H9 (cell line): ENCODE data around the gene BYSL. TPM values are rescaled to one million over a fixed set of nuclear protein-coding genes. Genes with fewer than 3 reads are reported as not detected.

Source experiments
- DNase-seq: peaks from one replicate; pipeline ENCODE4 v3.0.0-alpha.2; 2017
- H2AFZ ChIP-seq: one replicate; pipeline ENCODE4 v1.6.1; 2013; ENCODE audit warnings: mild to moderate bottlenecking, low read length, control low read depth, moderate library complexity
- H2AK5ac ChIP-seq: 2 replicates; pipeline ENCODE4 v1.6.1; 2013; ENCODE audit warnings: low read length, control low read depth, mixed read lengths; ENCODE audit not compliant: insufficient read length
- H2BK120ac ChIP-seq: one replicate; pipeline ENCODE4 v1.6.1; 2013; ENCODE audit warnings: low read depth, mild to moderate bottlenecking, low read length, control low read depth, inconsistent platforms; ENCODE audit not compliant: poor library complexity, severe bottlenecking
- H2BK12ac ChIP-seq: 2 replicates; pipeline ENCODE4 v1.6.1; 2013; ENCODE audit warnings: low read length, control low read depth, mixed read lengths, low read depth; ENCODE audit not compliant: insufficient read length
- H2BK15ac ChIP-seq: 2 replicates; pipeline ENCODE4 v1.6.1; 2013; ENCODE audit warnings: low read depth, low read length, control low read depth
- H2BK20ac ChIP-seq: one replicate; pipeline ENCODE4 v1.6.1; 2013; ENCODE audit warnings: low read depth, mild to moderate bottlenecking, low read length, control low read depth, inconsistent platforms; ENCODE audit not compliant: poor library complexity, severe bottlenecking
- H2BK5ac ChIP-seq: 2 replicates; pipeline ENCODE4 v1.6.1; 2013; ENCODE audit warnings: low read length, control low read depth, mixed read lengths; ENCODE audit not compliant: insufficient read length
- H3K14ac ChIP-seq: 2 replicates; pipeline ENCODE4 v1.6.1; 2013; ENCODE audit warnings: low read length, control low read depth; ENCODE audit not compliant: insufficient read depth
- H3K18ac ChIP-seq: 2 replicates; pipeline ENCODE4 v1.6.1; 2013; ENCODE audit warnings: low read depth, mild to moderate bottlenecking, mixed read lengths, low read length, control low read depth; ENCODE audit not compliant: insufficient read length
- H3K23ac ChIP-seq: 2 replicates; pipeline ENCODE4 v1.6.1; 2013; ENCODE audit warnings: low read length, control low read depth, mixed read lengths, low read depth; ENCODE audit not compliant: insufficient read length
- H3K23me2 ChIP-seq: 2 replicates; pipeline ENCODE4 v1.6.1; 2013; ENCODE audit warnings: low read depth, mild to moderate bottlenecking, mixed read lengths, low read length, control low read depth; ENCODE audit not compliant: insufficient read length, poor library complexity, severe bottlenecking
- H3K27ac ChIP-seq: 2 replicates; pipeline ENCODE4 v1.5.1; 2013; ENCODE audit warnings: low read length, control low read depth, mixed read lengths, low read depth; ENCODE audit not compliant: insufficient read length
- H3K27me3 ChIP-seq: 2 replicates; pipeline ENCODE4 v1.6.1; 2013; ENCODE audit warnings: low read length, control low read depth, inconsistent platforms; ENCODE audit not compliant: insufficient read depth
- H3K4ac ChIP-seq: 2 replicates; pipeline ENCODE4 v1.6.1; 2013; ENCODE audit warnings: low read depth, mild to moderate bottlenecking, control low read depth, inconsistent platforms, low read length, moderate library complexity
- H3K4me1 ChIP-seq: 2 replicates; pipeline ENCODE4 v1.6.1; 2013; ENCODE audit warnings: low read length, control low read depth, inconsistent platforms; ENCODE audit not compliant: insufficient read depth
- H3K4me2 ChIP-seq: 2 replicates; pipeline ENCODE4 v1.6.1; 2013; ENCODE audit warnings: low read length, control low read depth, mixed read lengths; ENCODE audit not compliant: insufficient read length, insufficient read depth
- H3K56ac ChIP-seq: 2 replicates; pipeline ENCODE4 v1.6.1; 2013; ENCODE audit warnings: low read depth, mild to moderate bottlenecking, mixed read lengths, low read length, control low read depth; ENCODE audit not compliant: insufficient read length
- H3K79me1 ChIP-seq: 2 replicates; pipeline ENCODE4 v1.6.1; 2013; ENCODE audit warnings: low read depth, mild to moderate bottlenecking, moderate library complexity, low read length, control low read depth, inconsistent platforms; ENCODE audit not compliant: insufficient read depth, poor library complexity, severe bottlenecking
- H3K79me2 ChIP-seq: 2 replicates; pipeline ENCODE4 v1.6.1; 2013; ENCODE audit warnings: low read length, control low read depth, inconsistent platforms; ENCODE audit not compliant: insufficient read depth
- H3K9ac ChIP-seq: 2 replicates; pipeline ENCODE4 v1.6.1; 2013; ENCODE audit warnings: low read length, control low read depth, mixed read lengths; ENCODE audit not compliant: insufficient read length; ENCODE audit errors: extremely low read depth
- H3K9me3 ChIP-seq: one replicate; pipeline ENCODE4 v1.6.1; 2013; ENCODE audit warnings: low read depth, low read length, inconsistent platforms; ENCODE audit not compliant: control insufficient read depth
- H3T11ph ChIP-seq: one replicate; pipeline ENCODE4 v1.6.1; 2013; ENCODE audit warnings: mild to moderate bottlenecking, low read length, control low read depth, inconsistent platforms
- H4K20me1 ChIP-seq: one replicate; pipeline ENCODE4 v1.6.1; 2013; ENCODE audit not compliant: control insufficient read depth, insufficient read length, insufficient read depth
- H4K5ac ChIP-seq: 2 replicates; pipeline ENCODE4 v1.6.1; 2013; ENCODE audit warnings: low read depth, mild to moderate bottlenecking, mixed read lengths, low read length, control low read depth; ENCODE audit not compliant: insufficient read length
- H4K8ac ChIP-seq: replicated peaks from 2 replicates; pipeline ENCODE4 v1.6.1; 2013; ENCODE audit warnings: low read length, control low read depth, mixed read lengths, low read depth; ENCODE audit not compliant: insufficient read length
- H4K91ac ChIP-seq: 2 replicates; pipeline ENCODE4 v1.6.1; 2013; ENCODE audit warnings: low read depth, mild to moderate bottlenecking, moderate library complexity, mixed read lengths, low read length, control low read depth; ENCODE audit not compliant: insufficient read length
- H3K27ac Mint-ChIP-seq, 3 experiments: 2 replicates in 2 of 3; 3 replicates in 1 of 3; pipeline ENCODE4 v1.8.0; 2020 to 2021; ENCODE audit warnings: mixed read lengths in 3 of 3, mild to moderate bottlenecking in 1 of 3, moderate library complexity in 1 of 3
- H3K27me3 Mint-ChIP-seq: 2 replicates; pipeline ENCODE4 v1.8.0; 2021; ENCODE audit warnings: low read depth, mild to moderate bottlenecking, moderate library complexity, mixed read lengths
- H3K36me3 Mint-ChIP-seq, 3 experiments: 2 replicates in 2 of 3; 3 replicates in 1 of 3; pipeline ENCODE4 v1.8.0; 2020 to 2021; ENCODE audit warnings: low read depth in 3 of 3, mixed read lengths in 3 of 3; ENCODE audit not compliant: insufficient read depth in 1 of 3
- H3K4me1 Mint-ChIP-seq, 2 experiments: 2 replicates each; pipeline ENCODE4 v1.8.0; 2020; ENCODE audit warnings: mixed read lengths in 2 of 2
- H3K4me3 Mint-ChIP-seq, 2 experiments: 2 replicates in 1 of 2; 3 replicates in 1 of 2; pipeline ENCODE4 v1.8.0; 2020 to 2021; ENCODE audit warnings: mild to moderate bottlenecking in 2 of 2, mixed read lengths in 2 of 2, moderate library complexity in 1 of 2
- H3K9me3 Mint-ChIP-seq, 2 experiments: 2 replicates in 1 of 2; 3 replicates in 1 of 2; pipeline ENCODE4 v1.8.0; 2020; ENCODE audit warnings: mild to moderate bottlenecking in 2 of 2, mixed read lengths in 2 of 2, moderate library complexity in 1 of 2
- WGBS: extraction: QIAGEN DNeasy Blood & Tissue Kit; methylation state at CpG from one replicate; pipeline ENCODE4 v1.1.7; 2013; ENCODE audit warnings: missing lambda C conversion rate, low lambda C conversion rate, mixed read lengths; ENCODE audit not compliant: insufficient read length; ENCODE audit errors: extremely low coverage; 5-methylcytosine and 5-hydroxymethylcytosine counted together
- total RNA-seq: library from RNA; stranded (reverse); gene quantifications from 2 replicates; pipeline ENCODE4 v1.2.1, GENCODE V29; 2021
- TF ChIP-seq, protein P1 (sequence below): fragments of 200-600 bp; sonication (generic); conservative IDR thresholded peaks from 3 replicates; pipeline ENCODE4 v1.8.0; 2021; ENCODE audit warnings: antibody characterized with exemption, mild to moderate bottlenecking

The BYSL gene
- total RNA-seq, 1 experiment from 2014 or later: 71.1 TPM

DNA sequence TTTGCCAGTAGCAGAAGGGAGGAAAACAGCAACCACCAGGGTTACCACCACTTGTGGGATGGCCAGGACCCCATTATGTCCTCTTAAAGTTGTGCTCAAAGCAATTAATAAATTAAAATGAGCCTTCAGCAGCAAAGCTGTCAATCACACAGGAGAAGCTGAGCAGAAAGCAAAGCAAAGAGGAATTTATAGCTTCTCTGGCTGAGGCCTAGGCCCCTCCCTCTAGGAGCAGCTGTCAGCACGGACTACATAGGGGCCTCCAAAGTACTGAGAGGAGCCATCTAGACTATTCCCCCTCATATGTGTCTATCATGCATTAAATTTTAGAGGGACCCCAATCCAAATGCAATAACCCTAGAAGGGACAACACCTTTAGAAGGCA is 13.9 kb downstream of the BYSL start:
- H2AFZ ChIP-seq: no peak overlapping the region
- peaks cover 2% of the 10 kb centered on the region for H3K23me2 ChIP-seq
- no peaks in the 10 kb centered on the region for H3K27me3 ChIP-seq
- no peak overlapping the region for H2BK120ac ChIP-seq
- peaks cover 23 to 29% of the 10 kb centered on the region in 2 experiments for H3K4me1 Mint-ChIP-seq
- peak overlapping the region in 1 of 3 experiments; percentile 81; a peak in 1 of 7 replicates for H3K27ac Mint-ChIP-seq
- DNase-seq: no peak
- no peak overlapping the region for H3K56ac ChIP-seq
- H3K23ac ChIP-seq: no peak overlapping the region
- peaks cover 26 to 67% (median 48%) of the 10 kb centered on the region in 3 experiments for H3K36me3 Mint-ChIP-seq
- no peak overlapping the region for H3T11ph ChIP-seq
- H3K27me3 Mint-ChIP-seq: peaks cover 1% of the 10 kb centered on the region
- H3K18ac ChIP-seq: no peak overlapping the region
- H3K9ac ChIP-seq: no peak overlapping the region
- H2BK15ac ChIP-seq: no peak overlapping the region
- no peaks in the 10 kb centered on the region for H3K79me2 ChIP-seq
- no peaks in the 10 kb centered on the region for H3K79me1 ChIP-seq
- no peak overlapping the region for H2BK12ac ChIP-seq
- H3K9me3 Mint-ChIP-seq: no peaks in the 10 kb centered on the region
- H3K4me3 Mint-ChIP-seq: no peak overlapping the region
- H2BK20ac ChIP-seq: no peak overlapping the region
- TF ChIP-seq, protein P1, sequence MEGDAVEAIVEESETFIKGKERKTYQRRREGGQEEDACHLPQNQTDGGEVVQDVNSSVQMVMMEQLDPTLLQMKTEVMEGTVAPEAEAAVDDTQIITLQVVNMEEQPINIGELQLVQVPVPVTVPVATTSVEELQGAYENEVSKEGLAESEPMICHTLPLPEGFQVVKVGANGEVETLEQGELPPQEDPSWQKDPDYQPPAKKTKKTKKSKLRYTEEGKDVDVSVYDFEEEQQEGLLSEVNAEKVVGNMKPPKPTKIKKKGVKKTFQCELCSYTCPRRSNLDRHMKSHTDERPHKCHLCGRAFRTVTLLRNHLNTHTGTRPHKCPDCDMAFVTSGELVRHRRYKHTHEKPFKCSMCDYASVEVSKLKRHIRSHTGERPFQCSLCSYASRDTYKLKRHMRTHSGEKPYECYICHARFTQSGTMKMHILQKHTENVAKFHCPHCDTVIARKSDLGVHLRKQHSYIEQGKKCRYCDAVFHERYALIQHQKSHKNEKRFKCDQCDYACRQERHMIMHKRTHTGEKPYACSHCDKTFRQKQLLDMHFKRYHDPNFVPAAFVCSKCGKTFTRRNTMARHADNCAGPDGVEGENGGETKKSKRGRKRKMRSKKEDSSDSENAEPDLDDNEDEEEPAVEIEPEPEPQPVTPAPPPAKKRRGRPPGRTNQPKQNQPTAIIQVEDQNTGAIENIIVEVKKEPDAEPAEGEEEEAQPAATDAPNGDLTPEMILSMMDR: no peak
- H4K5ac ChIP-seq: no peak overlapping the region
- H3K4me1 ChIP-seq: peaks cover 12% of the 10 kb centered on the region; the same call in 1 of the 2 replicates
- no peaks in the 10 kb centered on the region for H3K9me3 ChIP-seq
- H2AK5ac ChIP-seq: no peak overlapping the region
- no peak overlapping the region for H4K91ac ChIP-seq
- H3K14ac ChIP-seq: no peak overlapping the region; the same call in 1 of the 2 replicates
- no CpG with 5 or more reads among the region's 1 CpG for WGBS
- H3K4ac ChIP-seq: no peak overlapping the region
- H3K4me2 ChIP-seq: no peak overlapping the region
- H3K27ac ChIP-seq: no peak overlapping the region
- H4K20me1 ChIP-seq: peaks cover 3% of the 10 kb centered on the region
- no peak overlapping the region for H2BK5ac ChIP-seq
- H4K8ac ChIP-seq: no peak overlapping the region
